ENCODE data around the gene PIP4K2A.

Gene PIP4K2A

DNA sequence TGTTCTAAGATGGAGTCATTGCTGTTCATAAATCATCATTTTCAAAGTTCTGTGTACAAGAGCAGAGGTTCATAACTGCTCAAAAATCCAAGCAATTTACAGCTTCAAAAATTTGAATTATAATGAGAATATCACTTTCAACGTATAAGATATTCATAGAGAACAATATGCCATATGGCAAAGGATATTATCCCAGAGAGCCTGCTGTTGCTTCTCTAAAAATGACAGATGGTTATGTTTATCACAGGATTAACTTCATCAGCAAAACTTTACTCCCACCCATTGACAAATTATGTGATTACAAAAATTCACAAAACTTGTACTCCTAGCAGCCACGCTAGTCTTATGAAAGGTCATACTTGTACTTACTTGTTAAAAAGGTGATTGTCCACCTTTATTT is 105.1 kb downstream of the PIP4K2A start:
- no peak for DNase-seq (ENCODE audit: extremely low spot score)
- ChIA-PET CTCF (interaction anchor here (0.6 to 1.1 kb wide), 2 partner anchors 9 to 35 kb away, joined by 4 to 5 read pairs; no protein-coding TSS in a partner anchor), POLR2A (no interaction called here)
- TF ChIP-seq FOXK2 (IDR thresholded peaks at IDR 0.05) (no peak), ARNT (IDR thresholded peaks at IDR 0.05) (no peak), PKNOX1 (IDR thresholded peaks at IDR 0.05) (no peak), ZNF384 (IDR thresholded peaks at IDR 0.05) (no peak), SP1 (IDR thresholded peaks at IDR 0.05) (no peak), CTBP1 (IDR thresholded peaks at IDR 0.05; ENCODE audit: borderline replicate concordance) (no peak), LEF1 (IDR thresholded peaks at IDR 0.05; ENCODE audit: borderline replicate concordance) (no peak), ELF4 (IDR thresholded peaks at IDR 0.05) (no peak), HDGF (IDR thresholded peaks at IDR 0.05; ENCODE audit: borderline replicate concordance) (no peak), SUZ12 (IDR thresholded peaks at IDR 0.05) (no peak), BHLHE40 (IDR thresholded peaks at IDR 0.05; ENCODE audit: borderline replicate concordance) (no peak), FOXM1 (IDR thresholded peaks at IDR 0.05; ENCODE audit: borderline replicate concordance) (no peak), NFRKB (IDR thresholded peaks at IDR 0.05) (no peak), L3MBTL2 (conservative IDR thresholded peaks at IDR 0.05) (no peak), TARDBP (IDR thresholded peaks at IDR 0.05) (no peak), FOXA1 (IDR thresholded peaks at IDR 0.05) (no peak)

DNA sequence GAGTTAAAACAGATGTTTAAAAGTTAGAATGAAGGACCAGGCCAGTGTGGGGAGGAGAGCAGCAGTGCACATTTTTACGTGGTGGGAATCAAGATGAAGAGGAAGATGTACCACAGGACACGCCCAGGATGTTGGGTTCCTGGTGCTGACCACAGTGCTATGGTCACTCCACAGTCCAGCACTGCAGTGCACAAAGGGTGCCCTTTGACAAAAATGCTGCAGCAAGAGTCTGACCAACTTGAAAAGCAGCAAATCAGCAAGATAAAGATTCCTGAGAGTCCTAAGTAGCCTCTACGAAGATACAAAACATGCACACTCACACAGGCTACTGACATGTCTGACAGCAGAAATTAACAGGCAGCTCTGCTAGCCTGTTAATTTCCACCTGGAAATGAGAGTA is 107.1 kb downstream of the PIP4K2A start:
- no peak for DNase-seq (ENCODE audit: extremely low spot score)
- CTCF ChIA-PET: interaction anchor here (0.6 to 1.4 kb wide), 2 partner anchors 24 to 75 kb away, joined by 3 to 4 read pairs; no protein-coding TSS in a partner anchor
- TF ChIP-seq ELF4 (IDR thresholded peaks at IDR 0.05) (no peak), BHLHE40 (IDR thresholded peaks at IDR 0.05; ENCODE audit: borderline replicate concordance) (no peak), TARDBP (IDR thresholded peaks at IDR 0.05) (no peak)
- POLR2A ChIA-PET: no interaction called here

GRCh38 chr10:22606164-22606614 is 108.2 kb downstream of the PIP4K2A start:
- CTCF ChIA-PET: no interaction called here

GRCh38 chr10:22605168-22605567 is 109.2 kb downstream of the PIP4K2A start:
- POLR2A ChIA-PET: no interaction called here
- no peak for DNase-seq (ENCODE audit: extremely low spot score)
- TF ChIP-seq ARNT (IDR thresholded peaks at IDR 0.05) (no peak), BHLHE40 (IDR thresholded peaks at IDR 0.05; ENCODE audit: borderline replicate concordance) (no peak), SP1 (IDR thresholded peaks at IDR 0.05) (no peak), HDGF (IDR thresholded peaks at IDR 0.05; ENCODE audit: borderline replicate concordance) (no peak), CTBP1 (IDR thresholded peaks at IDR 0.05; ENCODE audit: borderline replicate concordance) (no peak), SUZ12 (IDR thresholded peaks at IDR 0.05) (no peak), ZNF384 (IDR thresholded peaks at IDR 0.05) (no peak), FOXA1 (IDR thresholded peaks at IDR 0.05) (no peak), ELF4 (IDR thresholded peaks at IDR 0.05) (no peak), LEF1 (IDR thresholded peaks at IDR 0.05; ENCODE audit: borderline replicate concordance) (no peak), FOXK2 (IDR thresholded peaks at IDR 0.05) (no peak), PKNOX1 (IDR thresholded peaks at IDR 0.05) (no peak), FOXM1 (IDR thresholded peaks at IDR 0.05; ENCODE audit: borderline replicate concordance) (no peak), TARDBP (IDR thresholded peaks at IDR 0.05) (no peak), L3MBTL2 (conservative IDR thresholded peaks at IDR 0.05) (no peak)
- CTCF ChIA-PET: interaction anchor here (0.7 kb wide), 1 partner anchor 12 kb away, joined by 4 read pairs; no protein-coding TSS in a partner anchor

More at GRCh38 chr10:22606164-22606614, 108.2 kb downstream of the PIP4K2A start:
- DNase-seq (ENCODE audit: extremely low spot score): no peak
- TF ChIP-seq BHLHE40 (IDR thresholded peaks at IDR 0.05; ENCODE audit: borderline replicate concordance) (no peak), SP1 (IDR thresholded peaks at IDR 0.05) (no peak), ZNF384 (IDR thresholded peaks at IDR 0.05) (no peak), CTBP1 (IDR thresholded peaks at IDR 0.05; ENCODE audit: borderline replicate concordance) (no peak), ELF4 (IDR thresholded peaks at IDR 0.05) (no peak), PKNOX1 (IDR thresholded peaks at IDR 0.05) (no peak), TARDBP (IDR thresholded peaks at IDR 0.05) (no peak), FOXA1 (IDR thresholded peaks at IDR 0.05) (no peak)
- POLR2A ChIA-PET: no interaction called here

DNA sequence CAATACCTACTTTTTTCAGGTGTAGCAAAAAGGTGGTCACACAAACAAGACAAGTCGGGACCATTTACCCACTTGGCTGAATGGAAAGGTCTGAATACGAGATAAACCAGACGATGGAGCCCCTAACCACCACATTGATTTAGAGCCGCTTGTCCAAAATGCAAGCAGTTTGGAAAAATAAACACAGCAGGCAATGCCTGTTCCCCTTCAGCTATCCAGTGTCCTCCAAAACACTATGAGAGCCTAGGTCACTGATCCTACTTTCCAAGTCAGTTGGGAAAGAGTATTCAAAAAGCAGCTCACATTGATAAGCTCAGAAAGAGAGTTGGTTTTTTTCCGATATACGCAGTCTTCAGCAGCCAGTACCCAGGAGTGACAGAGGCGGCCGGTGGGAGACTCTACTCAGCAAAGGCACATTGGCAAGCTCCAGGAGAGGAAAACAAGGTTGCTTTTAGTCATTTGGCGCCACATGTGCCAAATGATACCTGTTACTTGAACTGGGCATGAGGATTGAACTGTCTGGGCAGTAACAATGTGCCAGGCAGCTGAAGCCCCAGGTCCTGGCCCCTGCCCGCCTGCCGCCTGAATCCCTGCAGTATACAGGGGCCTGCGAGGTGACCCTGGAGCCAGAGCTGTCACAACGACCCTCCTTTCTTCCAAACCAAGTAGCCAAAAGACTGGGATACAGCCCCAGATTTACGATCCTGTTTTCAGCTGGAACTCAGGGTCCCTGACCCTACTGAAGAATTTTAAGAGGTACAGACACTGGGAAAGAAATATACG is 109.8 kb downstream of the PIP4K2A start:
- CTCF ChIA-PET: interaction anchor here (0.6 to 0.9 kb wide), 5 partner anchors 13 to 390 kb away, joined by 3 to 4 read pairs (median 3); no protein-coding TSS in a partner anchor
- TF ChIP-seq BHLHE40 (IDR thresholded peaks at IDR 0.05; ENCODE audit: borderline replicate concordance) (no peak), FOXK2 (IDR thresholded peaks at IDR 0.05) (no peak), ARNT (IDR thresholded peaks at IDR 0.05) (no peak), NFRKB (IDR thresholded peaks at IDR 0.05) (no peak), PKNOX1 (IDR thresholded peaks at IDR 0.05) (no peak), L3MBTL2 (conservative IDR thresholded peaks at IDR 0.05) (no peak), LEF1 (IDR thresholded peaks at IDR 0.05; ENCODE audit: borderline replicate concordance) (no peak), SP1 (IDR thresholded peaks at IDR 0.05) (no peak), HDGF (IDR thresholded peaks at IDR 0.05; ENCODE audit: borderline replicate concordance) (no peak), ZNF384 (IDR thresholded peaks at IDR 0.05) (no peak), ELF4 (IDR thresholded peaks at IDR 0.05) (no peak), FOXA1 (IDR thresholded peaks at IDR 0.05) (no peak), TARDBP (IDR thresholded peaks at IDR 0.05) (no peak), CTBP1 (IDR thresholded peaks at IDR 0.05; ENCODE audit: borderline replicate concordance) (no peak), FOXM1 (IDR thresholded peaks at IDR 0.05; ENCODE audit: borderline replicate concordance) (no peak)
- POLR2A ChIA-PET: interaction anchor here (0.9 kb wide), 1 partner anchor 45 kb away, joined by 3 read pairs; no protein-coding TSS in a partner anchor

More for the DNA sequence above, 109.8 kb downstream of the PIP4K2A start:
- DNase-seq (ENCODE audit: extremely low spot score): no peak

Measured in HEK293T (cell line).